LoVo (cell line): Measurements from ENCODE around the gene MARCHF2.

ENCODE experiments used
- DNase-seq: peaks from one replicate; pipeline ENCODE4 v3.0.0-alpha.2; 2016; ENCODE audit warnings: low spot score

MARCHF2 gene

DNA sequence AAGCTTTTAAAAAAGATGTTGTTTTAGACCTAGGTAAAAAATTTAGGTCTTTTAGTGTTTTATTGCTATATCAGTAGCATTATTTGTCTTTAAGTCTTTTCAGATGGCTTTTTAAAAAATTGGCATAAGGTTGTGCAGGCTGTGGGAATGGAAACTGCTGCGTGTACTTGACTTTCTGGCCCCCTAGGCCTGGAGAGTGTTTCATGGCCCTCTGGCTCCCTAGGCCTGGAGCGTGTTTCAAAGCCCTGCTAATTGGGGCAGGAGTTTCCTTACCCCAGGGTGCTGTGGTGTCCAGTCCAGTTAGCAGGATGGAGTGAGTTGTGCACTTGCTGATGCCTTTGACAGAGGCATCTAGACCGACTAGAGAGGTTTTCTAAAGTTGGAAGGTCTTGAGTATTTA lies 65.5 kb downstream of the MARCHF2 start:
- DNase-seq: no peak

DNA sequence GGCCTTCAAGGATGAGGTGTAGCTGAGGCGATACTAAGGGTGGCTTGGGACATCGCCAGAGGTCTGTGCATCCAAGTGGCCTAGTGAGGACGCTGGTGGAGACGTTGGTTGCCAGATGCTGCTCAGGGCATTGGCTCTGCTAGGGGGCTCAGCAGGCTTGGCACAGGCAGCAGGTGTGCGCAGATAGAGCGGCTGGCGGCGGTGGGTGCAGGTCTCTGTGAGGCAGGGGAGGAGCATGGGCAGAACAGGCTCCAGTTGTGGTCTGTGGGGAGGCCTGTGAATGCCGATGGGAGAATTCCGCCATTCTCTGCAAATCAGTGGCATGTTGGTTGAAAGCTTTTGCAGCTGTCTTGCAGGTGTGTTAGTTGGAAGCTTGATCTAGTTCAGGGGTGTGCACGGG lies 68.1 kb downstream of the MARCHF2 start:
- DNase-seq: no peak

DNA sequence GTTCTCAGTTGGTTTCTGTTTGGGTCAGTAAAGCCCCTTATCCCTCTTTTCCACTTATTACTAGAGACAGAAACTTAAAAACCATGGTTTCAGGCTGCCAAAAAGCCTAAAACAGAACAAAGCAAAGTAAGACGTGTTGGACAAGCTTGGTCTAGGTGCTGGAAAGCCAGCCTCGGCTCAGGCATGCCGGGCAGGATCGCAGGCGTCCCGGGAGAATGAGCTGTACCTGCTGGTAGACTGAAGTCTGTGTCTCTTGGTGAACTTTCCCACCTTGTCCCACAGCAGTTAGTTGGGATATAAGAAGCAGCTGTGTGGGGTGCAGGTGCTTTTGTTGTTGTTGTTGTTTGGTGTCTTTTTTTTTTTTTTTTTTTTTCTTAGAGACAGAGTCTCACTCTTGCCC lies 68.5 kb downstream of the MARCHF2 start:
- no peak for DNase-seq

DNA sequence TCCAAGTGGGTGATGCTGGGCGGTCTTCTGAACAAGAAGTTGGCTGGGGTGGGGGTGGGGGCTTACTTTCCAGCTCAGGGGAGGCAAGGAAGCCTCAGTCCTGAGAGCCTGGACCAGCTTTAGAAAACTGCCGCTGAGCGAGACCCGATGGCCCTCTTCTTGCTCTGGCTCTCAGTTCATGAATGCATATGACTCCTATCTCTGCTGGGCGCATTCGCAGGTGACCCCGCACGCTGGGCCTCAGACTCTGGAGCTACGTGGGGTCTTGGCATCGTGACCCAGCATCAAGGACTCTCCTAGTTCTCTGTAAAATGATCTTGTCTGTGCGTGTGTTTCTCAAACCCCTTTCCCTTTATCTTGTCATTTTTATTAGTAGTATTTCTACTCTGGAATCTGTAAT lies 69.6 kb downstream of the MARCHF2 start:
- DNase-seq: no peak

DNA sequence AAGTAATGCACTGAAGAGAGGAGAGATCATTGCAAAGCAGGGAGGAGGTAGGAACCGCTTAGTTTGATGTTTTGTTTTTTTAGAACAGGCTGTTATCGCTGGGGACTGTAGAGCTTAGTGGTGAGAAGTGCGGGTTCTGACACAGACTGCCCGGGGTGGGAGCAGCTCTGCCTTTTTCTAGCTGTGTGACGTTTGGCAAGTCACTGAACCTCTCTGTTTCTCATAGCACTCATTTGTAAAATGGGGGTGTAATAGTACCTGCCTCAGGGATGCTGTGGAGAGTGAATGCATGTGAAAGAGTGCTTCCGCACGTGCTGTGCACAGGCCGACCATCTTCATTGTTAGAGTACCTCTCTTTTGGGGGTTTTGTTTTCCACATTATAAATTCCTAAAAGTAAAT lies 70.1 kb downstream of the MARCHF2 start:
- no peak for DNase-seq

DNA sequence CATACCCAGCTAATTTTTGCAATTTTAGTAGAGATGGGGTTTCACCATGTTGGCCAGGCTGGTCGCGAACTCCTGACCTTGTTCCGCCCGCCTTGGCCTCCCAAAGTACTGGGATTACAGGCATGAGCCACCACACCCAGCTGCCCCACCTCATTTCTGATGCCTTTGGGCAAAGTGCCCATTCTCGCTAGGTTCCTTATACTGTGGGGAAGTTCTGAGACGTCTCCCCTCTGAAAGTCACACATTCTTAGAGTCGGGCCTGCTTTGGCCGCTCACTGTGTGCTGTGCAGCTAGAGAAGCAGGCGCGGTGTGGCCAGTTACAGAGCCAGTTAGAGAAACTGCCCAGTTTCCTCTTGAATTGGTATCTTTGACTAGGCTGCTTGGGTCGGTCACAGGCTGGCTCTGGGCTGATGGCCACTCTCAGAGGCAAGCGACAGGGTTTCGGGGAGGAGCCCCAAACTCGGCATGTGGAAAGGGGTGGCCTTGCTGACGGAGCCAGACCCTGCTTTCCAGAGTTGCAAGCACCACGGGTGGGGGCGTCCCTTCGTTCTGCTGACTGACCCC lies 71.3 kb downstream of the MARCHF2 start:
- DNase-seq: no peak

DNA sequence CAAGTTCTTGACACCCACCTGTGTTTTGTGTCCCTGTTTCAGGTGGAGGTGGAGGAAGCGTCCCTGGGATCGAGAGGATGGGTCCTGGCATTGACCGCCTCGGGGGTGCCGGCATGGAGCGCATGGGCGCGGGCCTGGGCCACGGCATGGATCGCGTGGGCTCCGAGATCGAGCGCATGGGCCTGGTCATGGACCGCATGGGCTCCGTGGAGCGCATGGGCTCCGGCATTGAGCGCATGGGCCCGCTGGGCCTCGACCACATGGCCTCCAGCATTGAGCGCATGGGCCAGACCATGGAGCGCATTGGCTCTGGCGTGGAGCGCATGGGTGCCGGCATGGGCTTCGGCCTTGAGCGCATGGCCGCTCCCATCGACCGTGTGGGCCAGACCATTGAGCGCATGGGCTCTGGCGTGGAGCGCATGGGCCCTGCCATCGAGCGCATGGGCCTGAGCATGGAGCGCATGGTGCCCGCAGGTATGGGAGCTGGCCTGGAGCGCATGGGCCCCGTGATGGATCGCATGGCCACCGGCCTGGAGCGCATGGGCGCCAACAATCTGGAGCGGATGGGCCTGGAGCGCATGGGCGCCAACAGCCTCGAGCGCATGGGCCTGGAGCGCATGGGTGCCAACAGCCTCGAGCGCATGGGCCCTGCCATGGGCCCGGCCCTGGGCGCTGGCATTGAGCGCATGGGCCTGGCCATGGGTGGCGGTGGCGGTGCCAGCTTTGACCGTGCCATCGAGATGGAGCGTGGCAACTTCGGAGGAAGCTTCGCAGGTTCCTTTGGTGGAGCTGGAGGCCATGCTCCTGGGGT lies 72.7 kb downstream of the MARCHF2 start:
- no peak for DNase-seq

- no peak for DNase-seq
Measured at GRCh38 chr19:8486661-8487136, 73.6 kb downstream of the MARCHF2 start.

DNA sequence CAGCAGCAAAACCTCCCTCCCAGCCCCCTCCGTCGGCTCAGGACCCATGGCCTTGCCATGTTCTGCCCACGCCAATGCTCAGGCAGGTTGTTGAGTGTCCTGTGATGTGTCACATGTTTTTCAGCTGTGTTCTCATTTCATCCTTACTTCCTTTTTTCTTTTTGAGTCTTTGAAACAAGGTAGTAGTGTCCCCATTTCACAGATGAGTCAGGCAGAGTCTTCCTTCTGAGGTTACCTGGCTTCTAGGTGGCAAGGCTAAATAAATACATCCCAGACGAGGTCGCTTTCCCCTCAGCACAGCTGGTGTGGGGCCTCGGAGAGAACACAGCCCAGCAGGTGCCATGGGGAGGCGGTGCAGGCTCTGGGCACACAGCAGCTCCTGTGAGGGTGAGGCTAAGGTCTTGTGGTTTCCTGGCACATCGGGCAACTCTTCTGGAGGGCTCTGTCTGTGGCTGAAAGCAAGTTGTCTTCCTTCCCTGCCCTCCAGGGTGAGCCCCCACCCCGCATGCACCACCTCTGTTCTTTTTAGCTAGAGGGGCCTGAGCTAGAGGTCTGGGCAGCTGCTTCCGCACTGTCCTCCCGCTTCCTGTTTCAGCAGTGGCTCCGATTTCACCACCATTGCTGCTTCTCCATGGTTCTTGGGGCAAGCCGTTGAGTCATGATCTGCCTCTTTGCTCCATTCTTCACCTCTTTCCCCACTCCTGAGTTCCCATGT lies 74.2 kb downstream of the MARCHF2 start:
- DNase-seq: no peak

DNA sequence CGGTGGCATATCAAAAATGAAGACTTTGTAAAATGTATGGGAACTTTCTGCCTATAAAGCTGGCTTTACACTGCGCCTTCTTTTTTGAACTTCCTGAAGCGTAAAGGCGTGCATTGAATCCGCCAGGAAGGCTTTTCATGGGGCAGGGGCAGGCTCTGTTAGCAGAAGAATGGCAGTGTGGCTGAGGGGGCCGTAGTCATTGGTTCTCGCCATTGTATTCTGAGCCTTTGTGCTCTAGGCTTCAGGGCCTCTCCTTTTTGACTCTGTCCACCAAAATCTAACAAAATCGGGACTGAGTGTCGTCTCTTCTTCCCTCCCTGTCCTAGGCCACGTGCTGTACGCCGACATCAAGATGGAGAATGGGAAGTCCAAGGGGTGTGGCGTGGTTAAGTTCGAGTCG lies 75.3 kb downstream of the MARCHF2 start:
- no peak for DNase-seq
